CD14-positive monocyte (primary cell): ENCODE data around the gene XPO4. TPM values are rescaled to one million over a fixed set of nuclear protein-coding genes. Genes with fewer than 3 reads are reported as not detected.

Experiments used
- DNase-seq, 3 donors: peaks; one replicate each; pipeline ENCODE4 v3.0.0-alpha.2; 2011 to 2022
- H2AFZ ChIP-seq: 2 replicates; pipeline ENCODE4 v1.6.0; 2012; ENCODE audit warnings: mild to moderate bottlenecking, low read depth, low read length, inconsistent platforms; ENCODE audit not compliant: insufficient read depth, poor library complexity, severe bottlenecking
- H3K27ac ChIP-seq, 2 donors: 1 replicate in 1 of 2; 2 replicates in 1 of 2; pipeline ENCODE4 v1.5.1; 2012 to 2013; ENCODE audit warnings: low read length in 2 of 2, control low read depth in 1 of 2, inconsistent platforms in 1 of 2, low read depth in 1 of 2, mild to moderate bottlenecking in 1 of 2
- H3K27me3 ChIP-seq, 2 donors: one replicate each; pipeline versions ENCODE4 v1.6.0 to v1.6.1; 2011 to 2013; ENCODE audit warnings: low read length in 2 of 2; ENCODE audit not compliant: control insufficient read depth in 2 of 2, insufficient read depth in 2 of 2
- H3K36me3 ChIP-seq, 2 donors: replicated peaks in 1 of 2; 1 replicate in 1 of 2; 2 replicates in 1 of 2; pipeline versions ENCODE4 v1.5.1 to v1.6.1; 2012 to 2013; ENCODE audit warnings: low read length in 2 of 2, control low read depth in 1 of 2, inconsistent platforms in 1 of 2, mild to moderate bottlenecking in 1 of 2; ENCODE audit not compliant: insufficient read depth in 2 of 2, control insufficient read depth in 1 of 2
- H3K4me1 ChIP-seq, 2 donors: 1 replicate in 1 of 2; 2 replicates in 1 of 2; pipeline versions ENCODE4 v1.5.1 to v1.6.1; 2012 to 2013; ENCODE audit warnings: low read length in 2 of 2, control low read depth in 1 of 2, inconsistent platforms in 1 of 2, mild to moderate bottlenecking in 1 of 2, moderate library complexity in 1 of 2; ENCODE audit not compliant: insufficient read depth in 2 of 2, control insufficient read depth in 1 of 2
- H3K4me2 ChIP-seq: replicated peaks from 2 replicates; pipeline ENCODE3; 2012; ENCODE audit warnings: low read length, moderate library complexity, mild to moderate bottlenecking; ENCODE audit not compliant: poor library complexity, severe bottlenecking; ENCODE audit errors: extremely low read depth
- H3K4me3 ChIP-seq, 3 experiments: fragments of 200-600 bp in 1 of 3; sonication (generic) in 1 of 3; replicated peaks in 1 of 3; 1 replicate in 2 of 3; 2 replicates in 1 of 3; pipeline ENCODE4 v1.5.1; 2011 to 2013; ENCODE audit warnings: low read length in 3 of 3, mild to moderate bottlenecking in 3 of 3, control low read depth in 2 of 3, low read depth in 2 of 3, inconsistent platforms in 1 of 3, moderate library complexity in 1 of 3
- H3K79me2 ChIP-seq: 2 replicates; pipeline ENCODE4 v1.6.0; 2012; ENCODE audit warnings: mild to moderate bottlenecking, control low read depth, inconsistent platforms, low read length, moderate library complexity; ENCODE audit not compliant: insufficient read depth
- H3K9ac ChIP-seq: 2 replicates; pipeline ENCODE4 v1.6.0; 2017; ENCODE audit warnings: low read length, mild to moderate bottlenecking; ENCODE audit not compliant: insufficient read depth, poor library complexity, severe bottlenecking
- H3K9me3 ChIP-seq, 2 donors: replicated peaks in 1 of 2; 1 replicate in 1 of 2; 2 replicates in 1 of 2; pipeline versions ENCODE4 v1.5.1 to v1.6.1; 2012 to 2013; ENCODE audit warnings: low read length in 2 of 2, control low read depth in 1 of 2; ENCODE audit not compliant: control insufficient read depth in 1 of 2, insufficient read depth in 1 of 2
- H4K20me1 ChIP-seq: 2 replicates; pipeline ENCODE4 v1.6.0; 2012; ENCODE audit warnings: mild to moderate bottlenecking, low read length, control low read depth, moderate library complexity; ENCODE audit not compliant: insufficient read depth
- H3K27ac Mint-ChIP-seq, 7 donors: one replicate each; pipeline ENCODE4 v1.8.0; 2020; ENCODE audit warnings: mild to moderate bottlenecking in 7 of 7, mixed read lengths in 7 of 7, moderate library complexity in 6 of 7, inconsistent platforms in 2 of 7
- H3K27me3 Mint-ChIP-seq, 3 donors: one replicate each; pipeline ENCODE4 v1.8.0; 2021 to 2022; ENCODE audit warnings: low read depth in 3 of 3, mild to moderate bottlenecking in 3 of 3, mixed read lengths in 3 of 3, moderate library complexity in 3 of 3, inconsistent platforms in 1 of 3
- H3K36me3 Mint-ChIP-seq, 2 donors: one replicate each; pipeline ENCODE4 v1.8.0; 2020; ENCODE audit warnings: mixed read lengths in 2 of 2, inconsistent platforms in 1 of 2, mild to moderate bottlenecking in 1 of 2
- H3K4me1 Mint-ChIP-seq: one replicate; pipeline ENCODE4 v1.8.0; 2020; ENCODE audit warnings: mild to moderate bottlenecking, mixed read lengths
- H3K4me3 Mint-ChIP-seq, 2 donors: one replicate each; pipeline ENCODE4 v1.8.0; 2020; ENCODE audit warnings: mild to moderate bottlenecking in 2 of 2, mixed read lengths in 2 of 2, moderate library complexity in 1 of 2
- H3K9me3 Mint-ChIP-seq, 7 donors: one replicate each; pipeline ENCODE4 v1.8.0; 2020 to 2022; ENCODE audit warnings: mixed read lengths in 7 of 7, mild to moderate bottlenecking in 6 of 7, moderate library complexity in 6 of 7, inconsistent platforms in 2 of 7
- CTCF ChIP-seq: fragments of 200-600 bp; IDR thresholded peaks from one replicate; pipeline ENCODE4 v1.8.0; 2022; ENCODE audit warnings: antibody characterized with exemption, mild to moderate bottlenecking
- WGBS: methylation state at CpG from one replicate; pipeline ENCODE4 v1.1.5; 2013; ENCODE audit warnings: missing lambda C conversion rate; ENCODE audit not compliant: insufficient coverage; 5-methylcytosine and 5-hydroxymethylcytosine counted together
- intact Hi-C, 2 donors: fragments of 100-400 bp; cut with micrococcal nuclease; formaldehyde crosslinking; loops; one replicate each; pipeline versions ENCODE4 v1.15.0 to v1.15.1; 2023
- polyA plus RNA-seq, 3 donors: library from polyadenylated mRNA; depleted of rRNA in 1 of 3; unstranded in 2 of 3; stranded (reverse) in 1 of 3; fragments of 300-500 nt in 2 of 3; fragments of >200 nt in 1 of 3; fragmentation: Illumina TruSeq in 2 of 3; gene quantifications; 1 replicate in 2 of 3; 2 replicates in 1 of 3; pipeline ENCODE4 v1.2.3, GENCODE V29; 2012 to 2021

The XPO4 gene
- polyA plus RNA-seq, 3 donors = 2.9 to 4.4 (median 4.0) TPM

DNA sequence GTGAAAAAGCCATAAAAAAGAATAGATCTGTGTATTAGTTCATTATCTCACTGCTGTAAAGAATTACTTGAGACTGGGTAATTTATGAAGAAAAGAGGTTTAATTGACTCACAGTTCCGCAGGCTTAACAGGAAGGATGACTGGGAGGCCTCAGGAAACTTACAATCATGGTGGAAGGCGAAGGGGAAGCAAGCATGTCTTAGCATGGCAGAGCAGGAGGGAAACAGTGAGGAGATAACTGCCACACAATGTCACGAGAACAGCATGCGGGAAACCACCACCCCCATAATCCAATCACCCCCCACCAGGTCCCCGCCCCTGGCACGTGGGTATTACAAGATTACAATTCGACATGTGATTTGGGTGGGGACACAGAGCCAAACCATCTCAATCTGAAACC is 89.7 kb downstream of the XPO4 start:
- Histone ChIP-seq H3K9me3 (no peaks in the 10 kb centered on the region), H3K27me3 (no peaks in the 10 kb centered on the region), H3K79me2 (no peaks in the 10 kb centered on the region), H3K4me2 (no peak overlapping the region), H3K27ac (no peak overlapping the region), H3K4me3 (no peak overlapping the region), H4K20me1 (no peaks in the 10 kb centered on the region), H3K9ac (no peak overlapping the region), H2AFZ (no peak overlapping the region), H3K4me1 (no peaks in the 10 kb centered on the region), H3K36me3 (peaks cover 26 to 54% of the 10 kb centered on the region in 2 donors)
- intact Hi-C loops = no loop called here
- H3K27me3 Mint-ChIP-seq = no peaks in the 10 kb centered on the region
- DNase-seq = no peak
- peaks cover 36 to 54% of the 10 kb centered on the region in 2 donors for H3K36me3 Mint-ChIP-seq
- H3K9me3 Mint-ChIP-seq = peaks cover 0 to 2% (median 0%) of the 10 kb centered on the region in 7 donors
- no peak for TF ChIP-seq CTCF
- 60% methylated on average over 2 of the region's 7 CpGs for WGBS
- H3K27ac Mint-ChIP-seq = peak overlapping the region in 1 of 7 donors; percentile 3
- no peak overlapping the region for H3K4me3 Mint-ChIP-seq
- H3K4me1 Mint-ChIP-seq = peaks cover 2% of the 10 kb centered on the region

GRCh38 chr13:20810808-20811207 is 91.7 kb downstream of the XPO4 start:
- H3K27me3 ChIP-seq = no peaks in the 10 kb centered on the region
- H2AFZ ChIP-seq = no peak overlapping the region
- H3K4me3 ChIP-seq = no peak overlapping the region
- Mint-ChIP-seq H3K4me1 (peaks cover 2% of the 10 kb centered on the region), H3K36me3 (peaks cover 46 to 50% of the 10 kb centered on the region in 2 donors), H3K4me3 (no peak overlapping the region), H3K27ac (no peak overlapping the region), H3K27me3 (no peaks in the 10 kb centered on the region), H3K9me3 (peaks cover 0 to 2% (median 0%) of the 10 kb centered on the region in 7 donors)
- no peak for DNase-seq
- no peaks in the 10 kb centered on the region for H3K79me2 ChIP-seq
- H3K36me3 ChIP-seq = peaks cover 37 to 64% of the 10 kb centered on the region in 2 donors
- no peak for TF ChIP-seq CTCF
- no peak overlapping the region for H3K9ac ChIP-seq
- H3K27ac ChIP-seq = no peak overlapping the region
- intact Hi-C loops = no loop called here
- H4K20me1 ChIP-seq = no peaks in the 10 kb centered on the region
- no peaks in the 10 kb centered on the region for H3K4me1 ChIP-seq
- WGBS = 100% methylated on average over 2 of the region's 2 CpGs
- H3K4me2 ChIP-seq = no peak overlapping the region
- no peaks in the 10 kb centered on the region for H3K9me3 ChIP-seq
